DND-41 (cell line): ENCODE results near the gene COLGALT1.

Source experiments
- ATAC-seq: fragments of 200-7000 bp; cut with Tn5 transposase; 3 replicates; pipeline ENCODE4 v1.9.1; 2021; ENCODE audit warnings: low read depth; ENCODE audit not compliant: insufficient read depth
- DNase-seq: peaks from one replicate; pipeline ENCODE4 v3.0.0-alpha.2; 2020
- H2AFZ ChIP-seq: 2 replicates; pipeline ENCODE4 v1.6.0; 2012; ENCODE audit warnings: low read depth, low read length
- H3K27ac ChIP-seq: 2 replicates; pipeline ENCODE4 v1.5.1; 2012; ENCODE audit warnings: low read length, inconsistent platforms
- H3K27me3 ChIP-seq: fragments of 200-600 bp; sonication (generic); 2 replicates; pipeline ENCODE4 v1.6.0; 2012; ENCODE audit warnings: low read length, mild to moderate bottlenecking, inconsistent platforms; ENCODE audit not compliant: insufficient read depth, poor library complexity
- H3K36me3 ChIP-seq: 2 replicates; pipeline ENCODE4 v1.5.1; 2012; ENCODE audit warnings: low read length, inconsistent platforms; ENCODE audit not compliant: insufficient read depth
- H3K4me1 ChIP-seq: 2 replicates; pipeline ENCODE4 v1.5.1; 2012; ENCODE audit warnings: mild to moderate bottlenecking, low read length; ENCODE audit not compliant: insufficient read depth
- H3K4me2 ChIP-seq: 2 replicates; pipeline ENCODE4 v1.6.0; 2012; ENCODE audit warnings: mild to moderate bottlenecking, moderate library complexity, low read length, inconsistent platforms; ENCODE audit not compliant: insufficient read depth
- H3K4me3 ChIP-seq, 2 experiments: fragments of 200-600 bp in 1 of 2; shearing (Covaris generic) in 1 of 2; 2 replicates each; pipeline ENCODE4 v1.5.1; 2012 to 2016; ENCODE audit warnings: inconsistent platforms in 2 of 2, low read length in 2 of 2, mild to moderate bottlenecking in 2 of 2, low read depth in 1 of 2, moderate library complexity in 1 of 2
- H3K79me2 ChIP-seq: 2 replicates; pipeline ENCODE4 v1.6.0; 2012; ENCODE audit warnings: low read length, inconsistent platforms; ENCODE audit not compliant: insufficient read depth
- H3K9ac ChIP-seq: 2 replicates; pipeline ENCODE4 v1.6.0; 2012; ENCODE audit warnings: low read depth, mild to moderate bottlenecking, inconsistent platforms, low read length, moderate library complexity
- H3K9me3 ChIP-seq: 2 replicates; pipeline ENCODE4 v1.5.1; 2012; ENCODE audit warnings: low read length, moderate library complexity, mild to moderate bottlenecking, inconsistent platforms; ENCODE audit not compliant: insufficient read depth, severe bottlenecking
- H4K20me1 ChIP-seq: 2 replicates; pipeline ENCODE4 v1.6.0; 2012; ENCODE audit warnings: low read length; ENCODE audit not compliant: insufficient read depth
- CTCF ChIP-seq: IDR thresholded peaks from 2 replicates; pipeline ENCODE4 v1.5.1; 2012; ENCODE audit warnings: borderline replicate concordance, low read length, moderate library complexity, mild to moderate bottlenecking; ENCODE audit not compliant: poor library complexity, severe bottlenecking; ENCODE audit errors: extremely low read depth
- EZH2 ChIP-seq: IDR thresholded peaks from 3 replicates; pipeline ENCODE4 v1.6.1; 2012; ENCODE audit warnings: borderline replicate concordance, low read depth, mild to moderate bottlenecking, moderate library complexity, low read length, inconsistent platforms; ENCODE audit not compliant: severe bottlenecking

COLGALT1 gene

GRCh38 chr19:17580470-17581144 is 25.2 kb downstream of the COLGALT1 start:
- no peak overlapping the region for H3K4me2 ChIP-seq
- H3K9me3 ChIP-seq = no peaks in the 10 kb centered on the region
- peaks cover 32% of the 10 kb centered on the region for H4K20me1 ChIP-seq
- no peak overlapping the region for H2AFZ ChIP-seq
- H3K27me3 ChIP-seq = no peaks in the 10 kb centered on the region
- peaks cover 70% of the 10 kb centered on the region for H3K36me3 ChIP-seq
- H3K79me2 ChIP-seq = no peaks in the 10 kb centered on the region
- H3K9ac ChIP-seq = no peak overlapping the region
- H3K4me1 ChIP-seq = no peaks in the 10 kb centered on the region
- DNase-seq (no peak), ATAC-seq (no peak)
- H3K4me3 ChIP-seq = no peak overlapping the region
- H3K27ac ChIP-seq = no peak overlapping the region
- no peak for TF ChIP-seq CTCF

GRCh38 chr19:17581211-17581874 is 25.9 kb downstream of the COLGALT1 start:
- no peaks in the 10 kb centered on the region for H3K4me1 ChIP-seq
- H3K79me2 ChIP-seq = no peaks in the 10 kb centered on the region
- no peaks in the 10 kb centered on the region for H3K9me3 ChIP-seq
- peaks cover 25% of the 10 kb centered on the region; the same call in 1 of the 2 replicates for H4K20me1 ChIP-seq
- no peaks in the 10 kb centered on the region for H3K27me3 ChIP-seq
- TF ChIP-seq CTCF (no peak), EZH2 (no peak)
- ATAC-seq (no peak), DNase-seq (no peak)
- H3K4me3 ChIP-seq = no peak overlapping the region
- H3K27ac ChIP-seq = no peak overlapping the region
- no peak overlapping the region for H2AFZ ChIP-seq
- peaks cover 63% of the 10 kb centered on the region for H3K36me3 ChIP-seq
- no peak overlapping the region for H3K9ac ChIP-seq
- no peak overlapping the region for H3K4me2 ChIP-seq

- Histone ChIP-seq H3K4me1 (no peaks in the 10 kb centered on the region), H3K27ac (no peak overlapping the region), H3K9ac (no peak overlapping the region), H3K4me2 (no peak overlapping the region), H4K20me1 (peaks cover 22% of the 10 kb centered on the region; the same call in 1 of the 2 replicates), H2AFZ (no peak overlapping the region), H3K9me3 (no peaks in the 10 kb centered on the region), H3K4me3 (no peak overlapping the region), H3K79me2 (no peaks in the 10 kb centered on the region), H3K27me3 (no peaks in the 10 kb centered on the region), H3K36me3 (peaks cover 50% of the 10 kb centered on the region)
- TF ChIP-seq EZH2 = no peak
- peak; percentile 18 for TF ChIP-seq CTCF
- 0 out of 3 replicates have a peak, but pooled peaks have one; percentile 13 for ATAC-seq
- no peak for DNase-seq
Measured at GRCh38 chr19:17582613-17583012, 27.2 kb downstream of the COLGALT1 start.
